PC-9 (cell line): Measurements from ENCODE around the gene LRFN2. TPM values are rescaled to one million over a fixed set of nuclear protein-coding genes. Genes with fewer than 3 reads are reported as not detected.

ENCODE experiments used
- BruUV-seq: library from RNA; stranded (reverse); fragments of 400-500 nt; replicated peaks from 2 replicates; lab custom pipeline; 2021; lab: Mats Ljungman, UMichigan
- CTCF ChIA-PET: fragments of 300-600 bp; sonication (Branson Sonifier 250); formaldehyde crosslinking; loops from one replicate; lab custom pipeline; 2022; ENCODE audit warnings: antibody characterized with exemption; lab: Charles Lee
- POLR2A ChIA-PET: fragments of 300-600 bp; sonication (Branson Sonifier 250); formaldehyde crosslinking; loops from one replicate; lab custom pipeline; 2022; ENCODE audit warnings: antibody characterized with exemption; ENCODE audit not compliant: unreplicated experiment; lab: Charles Lee
- DNase-seq, 2 experiments: peaks; one replicate each; pipeline versions ENCODE4 v3.0.0 to v3.0.0-alpha.2; 2015 to 2022; ENCODE audit warnings: mixed read lengths in 1 of 2
- H2AFZ ChIP-seq: fragments of 200-600 bp; sonication (generic); 2 replicates; pipeline ENCODE4 v1.8.1; 2017; ENCODE audit warnings: antibody characterized with exemption
- H3F3A ChIP-seq: fragments of 200-600 bp; sonication (generic); 2 replicates; pipeline ENCODE4 v1.8.1; 2017; ENCODE audit warnings: antibody characterized with exemption, mild to moderate bottlenecking, low read depth; ENCODE audit not compliant: insufficient read depth
- H3K27ac ChIP-seq: fragments of 200-600 bp; sonication (generic); 2 replicates; pipeline ENCODE4 v1.6.1; 2016; ENCODE audit warnings: mixed run types
- H3K27me3 ChIP-seq: fragments of 200-600 bp; sonication (generic); 2 replicates; pipeline ENCODE4 v1.6.1; 2016; ENCODE audit warnings: low read depth, mixed run types; ENCODE audit not compliant: insufficient read depth
- H3K36me3 ChIP-seq: fragments of 200-600 bp; sonication (generic); 2 replicates; pipeline ENCODE4 v1.6.1; 2016; ENCODE audit warnings: low read depth, mixed run types
- H3K4me1 ChIP-seq: fragments of 200-600 bp; sonication (generic); replicated peaks from 2 replicates; pipeline ENCODE4 v1.6.1; 2016; ENCODE audit warnings: mixed run types; ENCODE audit not compliant: insufficient read depth
- H3K4me2 ChIP-seq: fragments of 200-600 bp; sonication (generic); 2 replicates; pipeline ENCODE4 v1.6.1; 2017; ENCODE audit warnings: mixed run types
- H3K4me3 ChIP-seq: fragments of 200-600 bp; sonication (generic); 2 replicates; pipeline ENCODE4 v1.6.1; 2016; ENCODE audit warnings: mixed run types
- H3K79me2 ChIP-seq: fragments of 200-600 bp; sonication (generic); 2 replicates; pipeline ENCODE4 v1.6.1; 2017; ENCODE audit warnings: low read depth, mixed run types
- H3K9me2 ChIP-seq: fragments of 200-600 bp; sonication (generic); 2 replicates; pipeline ENCODE4 v1.8.1; 2017; ENCODE audit warnings: mild to moderate bottlenecking; ENCODE audit not compliant: insufficient read depth
- H3K9me3 ChIP-seq: fragments of 200-600 bp; sonication (generic); 2 replicates; pipeline ENCODE4 v1.8.1; 2016; ENCODE audit warnings: low read depth; ENCODE audit not compliant: insufficient read depth
- H4K20me1 ChIP-seq: fragments of 200-600 bp; sonication (generic); 2 replicates; pipeline ENCODE4 v1.8.1; 2017; ENCODE audit not compliant: insufficient read depth
- EZH2 ChIP-seq: fragments of 200-600 bp; sonication (generic); IDR thresholded peaks from 2 replicates; pipeline ENCODE4 v1.8.0; 2017; ENCODE audit warnings: antibody characterized with exemption, low read depth
- intact Hi-C: fragments of 100-400 bp; cut with micrococcal nuclease; formaldehyde crosslinking; loops from one replicate; pipeline ENCODE4 v1.10.0; 2022; ENCODE audit not compliant: unreplicated experiment
- total RNA-seq: library from RNA; stranded (reverse); gene quantifications from 2 replicates; pipeline ENCODE4 v1.2.3, GENCODE V29; 2021
- TF ChIP-seq, protein P1 (sequence below): fragments of 200-600 bp; sonication (generic); conservative IDR thresholded peaks from 2 replicates; pipeline ENCODE4 v1.6.1; 2017; ENCODE audit warnings: mixed run types, antibody characterized with exemption, mild to moderate bottlenecking, moderate library complexity

LRFN2 gene
- total RNA-seq, 1 experiment from 2014 or later, result not detected

- POLR2A ChIA-PET, result no interaction called here
- no peaks in the 10 kb centered on the region for H3K9me2 ChIP-seq
- no peak overlapping the region for H3K4me2 ChIP-seq
- no peaks in the 10 kb centered on the region for H4K20me1 ChIP-seq
- no peaks in the 10 kb centered on the region for H3K79me2 ChIP-seq
- no TSS peak for BruUV-seq
- no peaks in the 10 kb centered on the region for H3K4me1 ChIP-seq
- intact Hi-C loops, result no loop called here
- CTCF ChIA-PET, result interaction anchor here (0.6 kb wide), 1 partner anchor 1184 kb away, joined by 4 read pairs; no protein-coding TSS in a partner anchor
- H3K27me3 ChIP-seq, result peaks cover 47% of the 10 kb centered on the region
- DNase-seq, result no peak
- TF ChIP-seq, protein P1, sequence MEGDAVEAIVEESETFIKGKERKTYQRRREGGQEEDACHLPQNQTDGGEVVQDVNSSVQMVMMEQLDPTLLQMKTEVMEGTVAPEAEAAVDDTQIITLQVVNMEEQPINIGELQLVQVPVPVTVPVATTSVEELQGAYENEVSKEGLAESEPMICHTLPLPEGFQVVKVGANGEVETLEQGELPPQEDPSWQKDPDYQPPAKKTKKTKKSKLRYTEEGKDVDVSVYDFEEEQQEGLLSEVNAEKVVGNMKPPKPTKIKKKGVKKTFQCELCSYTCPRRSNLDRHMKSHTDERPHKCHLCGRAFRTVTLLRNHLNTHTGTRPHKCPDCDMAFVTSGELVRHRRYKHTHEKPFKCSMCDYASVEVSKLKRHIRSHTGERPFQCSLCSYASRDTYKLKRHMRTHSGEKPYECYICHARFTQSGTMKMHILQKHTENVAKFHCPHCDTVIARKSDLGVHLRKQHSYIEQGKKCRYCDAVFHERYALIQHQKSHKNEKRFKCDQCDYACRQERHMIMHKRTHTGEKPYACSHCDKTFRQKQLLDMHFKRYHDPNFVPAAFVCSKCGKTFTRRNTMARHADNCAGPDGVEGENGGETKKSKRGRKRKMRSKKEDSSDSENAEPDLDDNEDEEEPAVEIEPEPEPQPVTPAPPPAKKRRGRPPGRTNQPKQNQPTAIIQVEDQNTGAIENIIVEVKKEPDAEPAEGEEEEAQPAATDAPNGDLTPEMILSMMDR, result no peak
- TF ChIP-seq EZH2, result no peak
- no peak overlapping the region for H2AFZ ChIP-seq
- no peaks in the 10 kb centered on the region for H3F3A ChIP-seq
- no peaks in the 10 kb centered on the region for H3K9me3 ChIP-seq
- no peak overlapping the region for H3K4me3 ChIP-seq
- no peak overlapping the region for H3K27ac ChIP-seq
- no peaks in the 10 kb centered on the region for H3K36me3 ChIP-seq
Measured at GRCh38 chr6:40492187-40492586, 95.0 kb downstream of the LRFN2 start.

- Histone ChIP-seq H3K4me1 (no peaks in the 10 kb centered on the region), H3K36me3 (no peaks in the 10 kb centered on the region), H3K27ac (no peak overlapping the region), H3F3A (no peaks in the 10 kb centered on the region), H3K9me2 (no peaks in the 10 kb centered on the region), H3K79me2 (no peaks in the 10 kb centered on the region), H3K4me2 (no peak overlapping the region), H2AFZ (no peak overlapping the region), H3K27me3 (peaks cover 50% of the 10 kb centered on the region), H3K9me3 (no peaks in the 10 kb centered on the region), H3K4me3 (no peak overlapping the region), H4K20me1 (no peaks in the 10 kb centered on the region)
- ChIA-PET CTCF (no interaction called here), POLR2A (no interaction called here)
- intact Hi-C loops, result no loop called here
- no TSS peak for BruUV-seq
- TF ChIP-seq EZH2, result no peak
- TF ChIP-seq, protein P1, result no peak
- no peak for DNase-seq
Measured at GRCh38 chr6:40490508-40490907, 96.7 kb downstream of the LRFN2 start.

DNA sequence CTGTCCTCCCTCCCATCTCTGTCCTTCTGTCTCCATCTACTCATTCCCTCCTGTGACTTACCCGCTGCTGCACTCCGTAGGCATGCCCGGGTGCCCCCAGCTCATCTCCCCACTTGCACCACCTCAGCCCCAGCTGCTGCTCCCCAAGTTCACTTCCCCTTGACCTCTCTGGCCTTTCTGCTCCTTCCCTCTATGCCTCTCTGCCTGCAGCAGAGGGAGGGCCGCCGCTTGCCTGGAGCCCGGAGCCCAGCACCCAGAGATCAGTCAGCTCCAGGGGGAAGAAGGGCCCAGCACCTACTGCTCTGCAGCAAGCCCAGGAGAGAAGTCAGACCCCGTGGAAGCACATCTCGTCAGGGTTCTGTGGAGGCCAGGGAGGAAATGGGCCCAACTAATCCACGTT, 97.4 kb downstream of the LRFN2 start:
- Histone ChIP-seq H3K4me2 (no peak overlapping the region), H3K4me3 (no peak overlapping the region), H3K4me1 (no peaks in the 10 kb centered on the region), H3K36me3 (no peaks in the 10 kb centered on the region), H3K9me2 (no peaks in the 10 kb centered on the region), H2AFZ (no peak overlapping the region), H4K20me1 (no peaks in the 10 kb centered on the region), H3K79me2 (no peaks in the 10 kb centered on the region), H3F3A (no peaks in the 10 kb centered on the region), H3K9me3 (no peaks in the 10 kb centered on the region), H3K27me3 (peaks cover 57% of the 10 kb centered on the region), H3K27ac (no peak overlapping the region)
- POLR2A ChIA-PET, result no interaction called here
- DNase-seq, result no peak
- BruUV-seq, result no TSS peak
- intact Hi-C loops, result no loop called here
- no peak for TF ChIP-seq EZH2
- TF ChIP-seq, protein P1, result no peak
- CTCF ChIA-PET, result no interaction called here
